ENCODE measurements around the gene NOB1.
"Not testable (repeated sequence)": the region's sequence is repeated elsewhere in the genome, so short reads cannot be mapped to it uniquely, and the experiment has no call there.

DNA sequence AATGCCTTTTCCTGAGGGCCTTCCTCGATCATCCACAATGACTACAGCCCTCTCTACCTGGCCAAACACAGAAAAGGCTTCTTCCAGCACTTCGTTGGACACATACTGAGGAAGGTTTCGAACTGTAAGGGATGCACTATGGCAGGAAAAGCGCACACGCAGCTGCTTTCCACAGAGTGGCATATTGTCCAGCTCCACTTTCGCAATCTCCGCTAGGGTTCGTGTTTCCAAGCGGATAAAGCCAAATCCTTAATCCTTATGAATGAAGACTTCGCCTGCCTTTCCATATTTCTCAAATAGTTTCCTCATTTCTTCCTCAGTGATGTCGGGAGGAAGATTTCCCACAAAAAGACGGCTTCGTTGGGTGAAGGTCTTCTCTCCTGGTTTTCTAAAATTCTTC is 2.6 kb upstream of the NOB1 start:
- TF ChIP-seq, protein P1, sequence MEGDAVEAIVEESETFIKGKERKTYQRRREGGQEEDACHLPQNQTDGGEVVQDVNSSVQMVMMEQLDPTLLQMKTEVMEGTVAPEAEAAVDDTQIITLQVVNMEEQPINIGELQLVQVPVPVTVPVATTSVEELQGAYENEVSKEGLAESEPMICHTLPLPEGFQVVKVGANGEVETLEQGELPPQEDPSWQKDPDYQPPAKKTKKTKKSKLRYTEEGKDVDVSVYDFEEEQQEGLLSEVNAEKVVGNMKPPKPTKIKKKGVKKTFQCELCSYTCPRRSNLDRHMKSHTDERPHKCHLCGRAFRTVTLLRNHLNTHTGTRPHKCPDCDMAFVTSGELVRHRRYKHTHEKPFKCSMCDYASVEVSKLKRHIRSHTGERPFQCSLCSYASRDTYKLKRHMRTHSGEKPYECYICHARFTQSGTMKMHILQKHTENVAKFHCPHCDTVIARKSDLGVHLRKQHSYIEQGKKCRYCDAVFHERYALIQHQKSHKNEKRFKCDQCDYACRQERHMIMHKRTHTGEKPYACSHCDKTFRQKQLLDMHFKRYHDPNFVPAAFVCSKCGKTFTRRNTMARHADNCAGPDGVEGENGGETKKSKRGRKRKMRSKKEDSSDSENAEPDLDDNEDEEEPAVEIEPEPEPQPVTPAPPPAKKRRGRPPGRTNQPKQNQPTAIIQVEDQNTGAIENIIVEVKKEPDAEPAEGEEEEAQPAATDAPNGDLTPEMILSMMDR (IDR thresholded peaks at IDR 0.05) = not testable (repeated sequence)
- TF ChIP-seq POLR2A (IDR thresholded peaks at IDR 0.05) = not testable (repeated sequence)
